PC-3 (cell line): ENCODE results near the gene GLRA2. TPM values are rescaled to one million over a fixed set of nuclear protein-coding genes. Genes with fewer than 3 reads are reported as not detected.

Source experiments
- ATAC-seq: fragments of 200-7000 bp; cut with Tn5 transposase; 2 replicates; pipeline ENCODE4 v1.9.1; 2020; ENCODE audit warnings: mild to moderate bottlenecking, moderate library complexity
- BruUV-seq: library from RNA; stranded (reverse); fragments of 400-500 nt; replicated peaks from 2 replicates; lab custom pipeline; 2021; lab: Mats Ljungman, UMichigan
- CTCF ChIA-PET: fragments of 300-600 bp; sonication (Branson Sonifier 250); formaldehyde crosslinking; loops from one replicate; lab custom pipeline; 2022; ENCODE audit warnings: antibody characterized with exemption; lab: Charles Lee
- POLR2A ChIA-PET: fragments of 300-600 bp; sonication (Branson Sonifier 250); formaldehyde crosslinking; loops from one replicate; lab custom pipeline; 2022; ENCODE audit warnings: antibody characterized with exemption; ENCODE audit not compliant: unreplicated experiment; lab: Charles Lee
- DNase-seq: peaks from one replicate; pipeline ENCODE4 v3.0.0-alpha.2; 2015
- H2AFZ ChIP-seq: fragments of 300-600 bp; sonication (generic); 2 replicates; pipeline ENCODE4 v1.6.0; 2016; ENCODE audit warnings: antibody characterized with exemption, low read length
- H3F3A ChIP-seq: fragments of 300-600 bp; sonication (generic); one replicate; pipeline ENCODE4 v1.6.0; 2017; ENCODE audit warnings: antibody characterized with exemption, low read length, control low read depth, mild to moderate bottlenecking; ENCODE audit not compliant: unreplicated experiment
- H3K27ac ChIP-seq: fragments of 300-600 bp; sonication (generic); 2 replicates; pipeline ENCODE4 v1.5.1; 2016; ENCODE audit warnings: mild to moderate bottlenecking, low read length
- H3K27me3 ChIP-seq: fragments of 300-600 bp; sonication (generic); 2 replicates; pipeline ENCODE4 v1.6.1; 2016; ENCODE audit warnings: low read length, mixed read lengths
- H3K36me3 ChIP-seq: fragments of 300-600 bp; sonication (generic); 2 replicates; pipeline ENCODE4 v1.6.1; 2016; ENCODE audit warnings: low read depth, mixed run types, low read length, mixed read lengths
- H3K4me1 ChIP-seq: fragments of 300-600 bp; sonication (generic); 2 replicates; pipeline ENCODE4 v1.5.1; 2016; ENCODE audit warnings: low read length; ENCODE audit not compliant: insufficient read depth
- H3K4me2 ChIP-seq: fragments of 300-600 bp; sonication (generic); 2 replicates; pipeline ENCODE4 v1.6.0; 2016; ENCODE audit warnings: low read length
- H3K4me3 ChIP-seq: fragments of 300-600 bp; sonication (generic); 2 replicates; pipeline ENCODE4 v1.5.1; 2016; ENCODE audit warnings: mild to moderate bottlenecking, low read length, mixed read lengths
- H3K79me2 ChIP-seq: fragments of 300-600 bp; sonication (generic); 2 replicates; pipeline ENCODE4 v1.6.1; 2017; ENCODE audit warnings: low read length, mixed read lengths
- H3K9ac ChIP-seq: fragments of 300-600 bp; sonication (generic); 2 replicates; pipeline ENCODE4 v1.6.0; 2016; ENCODE audit warnings: mild to moderate bottlenecking, low read length
- H3K9me2 ChIP-seq: fragments of 300-600 bp; sonication (generic); replicated peaks from 2 replicates; pipeline ENCODE4 v1.6.1; 2016; ENCODE audit warnings: mixed run types, low read length, mixed read lengths
- H3K9me3 ChIP-seq: fragments of 300-600 bp; sonication (generic); 2 replicates; pipeline ENCODE4 v1.6.1; 2016; ENCODE audit warnings: low read length, mixed read lengths
- H4K20me1 ChIP-seq: fragments of 300-600 bp; sonication (generic); 2 replicates; pipeline ENCODE4 v1.6.1; 2016; ENCODE audit warnings: low read length, mixed read lengths
- EZH2 ChIP-seq: fragments of 300-600 bp; sonication (generic); IDR thresholded peaks from one replicate; pipeline ENCODE4 v1.6.1; 2017; ENCODE audit warnings: antibody characterized with exemption, mild to moderate bottlenecking, low read length; ENCODE audit not compliant: unreplicated experiment
- EZH2phosphoT487 ChIP-seq: fragments of 300-600 bp; sonication (generic); IDR thresholded peaks from 2 replicates; pipeline ENCODE4 v1.6.1; 2018; ENCODE audit warnings: mild to moderate bottlenecking, antibody characterized with exemption, low read length, borderline replicate concordance
- intact Hi-C: fragments of 100-400 bp; cut with micrococcal nuclease; formaldehyde crosslinking; loops from 2 replicates; pipeline ENCODE4 v1.9.0; 2023
- total RNA-seq: library from RNA; depleted of rRNA; stranded (reverse); fragments of >200 nt; gene quantifications from 2 replicates; pipeline ENCODE4 v1.2.3, GENCODE V29; 2014
- TF ChIP-seq, protein P1 (sequence below): fragments of 300-600 bp; sonication (generic); conservative IDR thresholded peaks from 2 replicates; pipeline ENCODE4 v1.5.1; 2017; ENCODE audit warnings: antibody characterized with exemption, low read depth, mild to moderate bottlenecking, low read length

GLRA2 gene
- total RNA-seq, 1 experiment from 2014 or later, result not detected

DNA sequence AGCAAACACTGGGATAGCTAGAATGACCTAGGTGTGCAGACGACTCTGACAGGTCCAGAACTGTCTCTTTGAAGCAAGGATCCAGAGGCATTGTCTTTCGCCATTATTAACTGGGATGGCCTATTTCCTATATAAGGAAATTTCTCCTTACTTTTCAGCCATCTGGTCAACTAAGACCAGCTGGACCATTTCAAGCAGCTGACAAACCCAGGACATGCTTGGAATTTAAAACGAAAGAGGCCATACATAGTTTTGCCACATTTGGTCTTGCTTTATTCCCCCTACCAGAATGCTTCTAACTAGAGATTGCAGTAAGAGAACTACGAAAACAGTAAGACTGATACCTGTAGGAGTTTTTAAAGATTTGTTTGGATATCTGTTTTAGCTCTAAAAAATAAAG is 87.0 kb downstream of the GLRA2 start:
- no peak for TF ChIP-seq EZH2phosphoT487

DNA sequence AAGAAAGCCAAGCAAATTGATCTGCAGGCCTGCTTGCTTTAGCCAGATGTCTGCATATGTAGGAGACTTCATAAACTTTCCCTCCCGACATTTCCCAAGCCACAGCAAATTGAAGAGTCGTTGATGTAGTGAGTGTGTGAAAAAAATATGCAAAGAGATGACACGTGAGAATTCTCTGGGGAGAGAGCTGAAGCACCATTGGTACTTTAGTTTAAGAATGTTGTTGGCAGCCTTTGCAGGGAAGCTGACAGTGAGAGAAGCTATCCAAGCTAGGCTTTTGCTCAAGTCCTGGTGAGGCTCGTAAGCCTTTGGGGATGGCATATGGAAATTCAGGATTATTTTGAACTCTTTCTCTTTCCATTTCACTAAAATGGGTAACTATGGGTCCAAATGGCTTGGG is 87.5 kb downstream of the GLRA2 start:
- intact Hi-C loops, result no loop called here
- Histone ChIP-seq H3K36me3 (no peaks in the 10 kb centered on the region), H3K9ac (no peak overlapping the region), H3K27ac (no peak overlapping the region), H3K4me3 (no peak overlapping the region), H3K4me1 (no peaks in the 10 kb centered on the region), H3F3A (no peaks in the 10 kb centered on the region), H2AFZ (no peak overlapping the region), H3K79me2 (no peaks in the 10 kb centered on the region), H3K9me2 (no peaks in the 10 kb centered on the region), H3K4me2 (no peak overlapping the region), H3K9me3 (no peaks in the 10 kb centered on the region), H4K20me1 (no peaks in the 10 kb centered on the region), H3K27me3 (no peaks in the 10 kb centered on the region)
- ATAC-seq (no peak), DNase-seq (no peak)
- BruUV-seq, result no TSS peak
- TF ChIP-seq, protein P1, sequence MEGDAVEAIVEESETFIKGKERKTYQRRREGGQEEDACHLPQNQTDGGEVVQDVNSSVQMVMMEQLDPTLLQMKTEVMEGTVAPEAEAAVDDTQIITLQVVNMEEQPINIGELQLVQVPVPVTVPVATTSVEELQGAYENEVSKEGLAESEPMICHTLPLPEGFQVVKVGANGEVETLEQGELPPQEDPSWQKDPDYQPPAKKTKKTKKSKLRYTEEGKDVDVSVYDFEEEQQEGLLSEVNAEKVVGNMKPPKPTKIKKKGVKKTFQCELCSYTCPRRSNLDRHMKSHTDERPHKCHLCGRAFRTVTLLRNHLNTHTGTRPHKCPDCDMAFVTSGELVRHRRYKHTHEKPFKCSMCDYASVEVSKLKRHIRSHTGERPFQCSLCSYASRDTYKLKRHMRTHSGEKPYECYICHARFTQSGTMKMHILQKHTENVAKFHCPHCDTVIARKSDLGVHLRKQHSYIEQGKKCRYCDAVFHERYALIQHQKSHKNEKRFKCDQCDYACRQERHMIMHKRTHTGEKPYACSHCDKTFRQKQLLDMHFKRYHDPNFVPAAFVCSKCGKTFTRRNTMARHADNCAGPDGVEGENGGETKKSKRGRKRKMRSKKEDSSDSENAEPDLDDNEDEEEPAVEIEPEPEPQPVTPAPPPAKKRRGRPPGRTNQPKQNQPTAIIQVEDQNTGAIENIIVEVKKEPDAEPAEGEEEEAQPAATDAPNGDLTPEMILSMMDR, result no peak
- TF ChIP-seq EZH2, result no peak
- no peak for TF ChIP-seq EZH2phosphoT487
- ChIA-PET CTCF (no interaction called here), POLR2A (no interaction called here)

More for the DNA sequence above, 87.0 kb downstream of the GLRA2 start:
- no peak for DNase-seq
- ChIA-PET CTCF (no interaction called here), POLR2A (no interaction called here)
- intact Hi-C loops, result no loop called here
- Histone ChIP-seq H3K4me3 (no peak overlapping the region), H2AFZ (no peak overlapping the region), H3F3A (no peaks in the 10 kb centered on the region), H3K27ac (no peak overlapping the region), H3K79me2 (no peaks in the 10 kb centered on the region), H4K20me1 (no peaks in the 10 kb centered on the region), H3K4me2 (no peak overlapping the region), H3K9ac (no peak overlapping the region), H3K27me3 (no peaks in the 10 kb centered on the region), H3K36me3 (no peaks in the 10 kb centered on the region), H3K4me1 (no peaks in the 10 kb centered on the region), H3K9me3 (no peaks in the 10 kb centered on the region), H3K9me2 (no peaks in the 10 kb centered on the region)
- no peak for ATAC-seq
- no TSS peak for BruUV-seq

DNA sequence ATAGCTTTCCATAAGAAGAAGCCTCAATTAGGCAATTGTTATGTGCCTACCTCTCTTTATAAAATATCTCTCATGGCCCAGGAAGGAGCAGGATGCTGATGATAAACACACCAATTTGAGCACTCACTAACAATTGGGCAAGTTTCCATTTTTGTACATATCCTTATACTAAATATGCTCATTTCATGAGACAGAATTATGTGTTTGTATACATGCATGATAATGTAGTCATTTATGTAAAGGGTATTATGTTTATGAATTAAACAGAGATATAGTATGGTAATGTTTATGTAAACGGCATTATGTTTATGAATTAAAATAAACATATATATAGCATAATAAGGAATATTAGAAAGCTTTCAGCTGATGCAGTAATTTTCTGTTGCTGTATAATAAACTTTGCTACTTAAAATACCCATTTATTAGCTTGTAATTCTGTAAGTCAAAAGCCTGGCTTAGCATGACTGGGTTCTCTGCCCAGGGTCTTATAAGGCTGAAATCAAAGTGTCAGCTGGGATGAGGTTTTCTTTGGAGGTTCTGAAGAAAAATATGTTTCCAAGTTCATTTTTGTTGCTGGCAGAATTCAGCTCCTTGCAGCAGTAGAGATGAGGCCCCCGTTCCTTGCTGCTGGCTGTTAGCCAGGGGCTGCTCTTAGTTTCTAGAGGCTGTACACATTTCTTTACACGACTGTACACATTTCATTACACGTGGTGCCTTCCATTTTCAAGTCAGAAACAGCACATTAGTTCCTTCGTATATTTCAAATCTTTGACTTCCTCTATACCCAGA is 89.0 kb downstream of the GLRA2 start:
- CTCF ChIA-PET, result no interaction called here

More for the DNA sequence above, 89.0 kb downstream of the GLRA2 start:
- Histone ChIP-seq H3K27me3 (no peaks in the 10 kb centered on the region), H3K9ac (no peak overlapping the region), H3K4me3 (no peak overlapping the region), H3F3A (no peaks in the 10 kb centered on the region), H2AFZ (no peak overlapping the region), H3K9me2 (no peaks in the 10 kb centered on the region), H3K36me3 (no peaks in the 10 kb centered on the region), H3K4me2 (no peak overlapping the region), H3K4me1 (no peaks in the 10 kb centered on the region), H3K9me3 (no peaks in the 10 kb centered on the region), H3K27ac (no peak overlapping the region), H3K79me2 (no peaks in the 10 kb centered on the region), H4K20me1 (no peaks in the 10 kb centered on the region)
- TF ChIP-seq EZH2phosphoT487, result no peak
- TF ChIP-seq, protein P1, result no peak
- TF ChIP-seq EZH2, result no peak
- ATAC-seq (no peak), DNase-seq (no peak)
- intact Hi-C loops, result no loop called here
- no TSS peak for BruUV-seq
- POLR2A ChIA-PET, result no interaction called here
